HG02678 (cell line): ENCODE results near the gene MED7.
"Not testable (repeated sequence)": the region's sequence is repeated elsewhere in the genome, so short reads cannot be mapped to it uniquely, and the experiment has no call there.

ENCODE experiments used
- ATAC-seq: cut with Tn5 transposase; IDR thresholded peaks from one replicate; pipeline ENCODE4 v1.9.1; 2021; ENCODE audit warnings: mild to moderate bottlenecking, moderate library complexity; ENCODE audit not compliant: unreplicated experiment

The MED7 gene

GRCh38 chr5:157142317-157143126 is at the start of gene MED7:
TSS of gene MED7 (minus strand) at chr5:157142865. CDS start at chr5:157139431, 3,434 bp downstream.
- ATAC-seq: peak; percentile 99

GRCh38 chr5:157189223-157189622 is 46.6 kb upstream of the MED7 start:
- peak; percentile 76 for ATAC-seq

- no peak for ATAC-seq
Observed at GRCh38 chr5:157188270-157188669, 45.6 kb upstream of the MED7 start.

- ATAC-seq: no peak
Observed at GRCh38 chr5:157187046-157187754, 44.5 kb upstream of the MED7 start.

- no peak for ATAC-seq
Observed at GRCh38 chr5:157186309-157187045, 43.8 kb upstream of the MED7 start.

- not testable (repeated sequence) for ATAC-seq
Observed at GRCh38 chr5:157185122-157185521, 42.5 kb upstream of the MED7 start.

GRCh38 chr5:157184117-157184670 is 41.5 kb upstream of the MED7 start:
- no peak for ATAC-seq

GRCh38 chr5:157182143-157182757 is 39.6 kb upstream of the MED7 start:
- ATAC-seq: no peak

GRCh38 chr5:157180374-157181264 is 38.0 kb upstream of the MED7 start, which contains the start of gene ITK:
TSS of gene ITK (plus strand) at chr5:157180840. CDS start at chr5:157180978, 138 bp downstream.
- ATAC-seq: no peak

GRCh38 chr5:157178966-157179365 is 36.3 kb upstream of the MED7 start:
- ATAC-seq: no peak

GRCh38 chr5:157177953-157178352 is 35.3 kb upstream of the MED7 start:
- ATAC-seq: no peak

- no peak for ATAC-seq
Observed at GRCh38 chr5:157175071-157175612, 32.5 kb upstream of the MED7 start.

GRCh38 chr5:157172403-157172802 is 29.7 kb upstream of the MED7 start:
- peak; percentile 99 for ATAC-seq

- no peak for ATAC-seq
Observed at GRCh38 chr5:157168286-157168685, 25.6 kb upstream of the MED7 start.

- ATAC-seq: no peak
Observed at GRCh38 chr5:157167214-157167621, 24.6 kb upstream of the MED7 start.

GRCh38 chr5:157166214-157167213 is 23.8 kb upstream of the MED7 start, which contains the start of gene GARIN3:
TSS of gene GARIN3 (minus strand) at chr5:157166264. CDS start at chr5:157166168, 96 bp downstream.
- no peak for ATAC-seq

- no peak for ATAC-seq
Observed at GRCh38 chr5:157165668-157166067, 23.0 kb upstream of the MED7 start.

- ATAC-seq: no peak
Observed at GRCh38 chr5:157165261-157165660, 22.6 kb upstream of the MED7 start.
